ENCODE data around the gene NRP1.

DNA sequence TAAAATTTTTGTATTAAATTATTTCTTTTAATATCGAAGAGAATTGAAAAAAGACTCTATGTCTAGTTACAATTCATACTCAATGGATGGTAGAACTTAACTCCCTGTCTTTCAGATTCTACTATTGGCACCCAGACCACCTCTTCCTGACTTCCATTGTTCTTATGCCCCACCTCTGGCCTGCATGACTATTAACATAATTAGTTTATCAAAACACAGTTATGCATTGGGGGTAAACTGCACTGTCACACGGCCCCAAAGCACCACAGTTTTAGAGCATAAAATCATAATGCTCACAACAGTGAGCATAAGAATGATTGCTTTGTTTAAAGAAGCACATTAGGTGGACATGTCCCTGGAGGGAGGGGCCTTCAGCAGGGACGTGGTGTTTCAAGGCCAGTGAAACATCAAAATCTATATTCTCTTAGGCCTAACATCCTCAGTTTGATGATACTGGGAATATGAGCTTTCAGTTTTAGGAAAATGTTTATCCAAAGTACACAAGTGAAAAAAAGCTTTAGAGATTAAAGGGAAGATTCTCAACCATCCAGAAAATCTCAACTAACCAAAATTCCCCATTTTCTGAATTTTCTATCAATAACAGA is 79.8 kb downstream of the NRP1 start:
- TF ChIP-seq, protein P1, sequence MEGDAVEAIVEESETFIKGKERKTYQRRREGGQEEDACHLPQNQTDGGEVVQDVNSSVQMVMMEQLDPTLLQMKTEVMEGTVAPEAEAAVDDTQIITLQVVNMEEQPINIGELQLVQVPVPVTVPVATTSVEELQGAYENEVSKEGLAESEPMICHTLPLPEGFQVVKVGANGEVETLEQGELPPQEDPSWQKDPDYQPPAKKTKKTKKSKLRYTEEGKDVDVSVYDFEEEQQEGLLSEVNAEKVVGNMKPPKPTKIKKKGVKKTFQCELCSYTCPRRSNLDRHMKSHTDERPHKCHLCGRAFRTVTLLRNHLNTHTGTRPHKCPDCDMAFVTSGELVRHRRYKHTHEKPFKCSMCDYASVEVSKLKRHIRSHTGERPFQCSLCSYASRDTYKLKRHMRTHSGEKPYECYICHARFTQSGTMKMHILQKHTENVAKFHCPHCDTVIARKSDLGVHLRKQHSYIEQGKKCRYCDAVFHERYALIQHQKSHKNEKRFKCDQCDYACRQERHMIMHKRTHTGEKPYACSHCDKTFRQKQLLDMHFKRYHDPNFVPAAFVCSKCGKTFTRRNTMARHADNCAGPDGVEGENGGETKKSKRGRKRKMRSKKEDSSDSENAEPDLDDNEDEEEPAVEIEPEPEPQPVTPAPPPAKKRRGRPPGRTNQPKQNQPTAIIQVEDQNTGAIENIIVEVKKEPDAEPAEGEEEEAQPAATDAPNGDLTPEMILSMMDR (IDR thresholded peaks at IDR 0.05) = no peak
- TF ChIP-seq POLR2A (IDR thresholded peaks at IDR 0.05) = no peak

Data from Peyer's patch (tissue), 4 donors.